GM21717 (cell line): Measurements from ENCODE around the gene CRTC1.

Experiments
- ATAC-seq: cut with Tn5 transposase; IDR thresholded peaks from one replicate; pipeline ENCODE4 v1.9.1; 2021; ENCODE audit warnings: mild to moderate bottlenecking, moderate library complexity; ENCODE audit not compliant: unreplicated experiment

CRTC1 gene

DNA sequence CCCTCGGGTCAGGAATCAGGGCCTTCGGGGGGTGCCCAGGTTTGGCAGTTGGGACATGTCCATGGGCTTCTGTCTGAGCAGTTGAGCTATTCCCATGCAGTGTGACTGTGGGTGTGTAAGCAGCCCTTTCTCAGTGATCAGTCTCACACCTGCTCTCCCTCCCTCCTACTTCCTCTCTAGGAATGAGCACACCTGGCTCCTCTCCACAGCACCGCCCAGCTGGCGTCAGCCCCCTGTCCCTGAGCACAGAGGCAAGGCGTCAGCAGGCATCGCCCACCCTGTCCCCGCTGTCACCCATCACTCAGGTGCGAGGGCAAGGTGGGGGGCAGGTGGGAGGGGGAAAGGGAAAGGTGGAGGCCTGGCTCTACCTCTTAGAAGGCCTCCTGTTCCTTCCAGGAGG, 81.7 kb downstream of the CRTC1 start:
- ATAC-seq = no peak

DNA sequence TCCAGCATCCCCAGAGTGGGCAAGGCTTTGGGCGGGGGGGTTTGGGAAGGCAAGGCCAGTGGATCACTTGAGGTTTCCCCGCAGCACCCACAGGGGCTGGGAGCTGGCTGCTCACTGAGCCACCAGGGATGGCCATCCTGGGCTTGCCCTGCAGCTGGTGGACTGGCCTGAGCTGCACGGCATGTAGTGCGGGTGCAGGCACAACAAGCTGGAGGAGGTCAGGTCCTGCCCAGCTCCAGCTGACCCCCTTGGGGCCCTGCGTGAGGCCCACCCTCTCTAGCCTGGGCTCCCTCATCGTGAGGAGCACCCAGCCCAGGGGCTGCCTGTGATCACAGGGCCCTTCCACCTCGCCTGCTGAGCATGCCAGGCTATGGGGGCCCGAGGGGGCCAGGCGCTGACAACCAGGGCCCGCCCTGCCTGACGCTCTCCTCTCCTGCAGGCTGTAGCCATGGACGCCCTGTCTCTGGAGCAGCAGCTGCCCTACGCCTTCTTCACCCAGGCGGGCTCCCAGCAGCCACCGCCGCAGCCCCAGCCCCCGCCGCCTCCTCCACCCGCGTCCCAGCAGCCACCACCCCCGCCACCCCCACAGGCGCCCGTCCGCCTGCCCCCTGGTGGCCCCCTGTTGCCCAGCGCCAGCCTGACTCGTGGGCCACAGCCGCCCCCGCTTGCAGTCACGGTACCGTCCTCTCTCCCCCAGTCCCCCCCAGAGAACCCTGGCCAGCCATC, 84.7 kb downstream of the CRTC1 start:
- no peak for ATAC-seq

DNA sequence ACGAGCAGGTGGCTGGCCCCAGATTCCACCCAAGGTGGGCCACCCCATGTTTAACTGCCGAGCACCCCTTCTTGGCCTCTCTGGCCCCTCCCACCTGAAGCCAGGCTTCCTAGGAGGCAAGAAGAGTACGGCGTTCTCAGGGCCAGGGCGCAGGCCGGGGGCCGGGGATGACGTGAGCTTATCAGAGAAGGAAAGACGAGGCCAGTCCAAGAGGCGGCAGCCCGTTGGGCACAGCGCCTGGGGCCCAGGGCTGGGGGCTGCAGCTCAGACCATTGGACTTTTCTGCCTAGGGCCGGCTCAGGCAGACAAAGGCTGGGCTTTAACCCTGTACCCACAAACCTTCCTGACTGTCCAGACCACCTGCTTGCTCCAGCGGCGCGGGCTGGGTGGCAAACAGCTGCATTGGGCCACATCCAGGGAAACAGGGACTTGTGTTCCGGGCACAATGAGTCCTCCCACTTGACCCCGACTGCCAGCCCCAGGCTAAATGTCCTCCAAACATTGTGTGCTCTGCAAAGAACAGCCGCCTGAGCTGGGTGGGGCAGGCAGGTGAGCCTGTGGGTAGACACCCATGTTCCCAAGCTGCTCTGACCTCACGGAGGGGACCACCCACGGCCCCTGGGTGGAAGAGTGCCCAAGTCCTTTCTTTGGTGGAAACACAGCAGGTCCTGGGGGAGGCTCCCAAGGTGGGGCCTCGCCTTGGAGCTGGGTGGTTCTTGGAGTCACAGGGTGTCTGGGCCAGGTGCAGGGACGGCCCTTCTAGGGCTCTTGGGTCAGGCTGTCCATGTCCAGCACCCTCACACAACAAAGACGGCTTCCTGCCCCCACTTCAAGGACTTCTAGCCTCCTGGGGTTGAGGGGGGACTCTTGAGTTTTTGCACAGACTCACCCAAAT, 85.8 kb downstream of the CRTC1 start:
- no peak for ATAC-seq

DNA sequence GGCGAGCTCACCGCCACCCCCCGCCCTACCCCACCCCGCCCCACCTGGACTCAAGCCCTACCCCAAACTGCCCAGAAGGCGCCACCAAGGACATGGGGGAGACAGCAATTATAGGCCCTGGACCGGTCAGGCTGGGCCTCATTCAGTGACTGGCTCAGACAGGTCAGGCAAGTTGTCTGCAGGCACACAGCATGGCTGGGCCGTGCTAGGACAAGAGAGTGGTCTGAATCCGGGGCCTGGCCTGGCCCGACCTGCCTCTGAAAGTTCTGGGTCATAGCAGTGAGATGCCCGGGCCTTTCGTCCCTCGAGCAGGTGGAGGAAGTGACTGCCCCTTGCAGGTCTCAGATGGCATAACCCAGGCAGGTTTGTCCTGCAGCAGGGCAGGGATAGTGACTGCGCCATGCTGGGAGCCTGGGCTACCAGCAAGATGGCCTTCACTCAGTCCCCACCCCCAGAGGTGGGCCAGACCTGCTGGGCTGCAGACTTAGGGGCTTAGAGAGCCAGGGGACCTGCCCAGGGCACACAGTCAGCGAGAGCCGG, 86.6 kb downstream of the CRTC1 start:
- no peak for ATAC-seq

DNA sequence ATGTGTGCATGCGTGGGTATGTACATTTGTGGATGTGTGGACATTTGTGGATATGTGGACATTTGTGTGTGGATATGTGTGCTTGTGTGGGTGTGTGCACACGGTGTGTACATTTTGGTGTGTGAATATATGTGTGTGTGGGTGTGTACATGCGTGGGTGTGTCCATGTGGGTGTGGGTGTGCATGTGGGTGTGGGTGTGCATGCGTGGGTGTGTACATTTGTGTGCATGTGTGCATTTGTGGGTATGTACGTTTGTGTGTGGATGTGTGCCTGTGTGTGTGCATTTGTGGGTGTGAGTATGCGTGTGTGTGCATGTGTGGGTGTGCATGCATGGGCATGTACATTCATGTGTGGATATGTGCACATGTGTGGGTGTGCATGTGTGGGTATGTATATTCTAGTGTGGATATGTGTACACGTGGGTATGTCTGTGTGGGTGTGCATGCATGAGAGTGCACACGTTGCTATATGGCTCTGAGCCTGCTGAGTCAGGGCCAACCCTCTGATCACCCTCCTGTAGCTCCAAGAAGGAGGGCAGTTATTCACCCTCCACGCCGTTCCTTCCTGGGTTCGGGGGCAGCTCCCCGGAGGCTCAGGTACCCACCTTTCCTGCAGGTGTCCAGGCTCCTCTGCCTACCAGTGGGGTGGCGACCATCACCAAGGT, 87.3 kb downstream of the CRTC1 start:
- ATAC-seq = no peak

DNA sequence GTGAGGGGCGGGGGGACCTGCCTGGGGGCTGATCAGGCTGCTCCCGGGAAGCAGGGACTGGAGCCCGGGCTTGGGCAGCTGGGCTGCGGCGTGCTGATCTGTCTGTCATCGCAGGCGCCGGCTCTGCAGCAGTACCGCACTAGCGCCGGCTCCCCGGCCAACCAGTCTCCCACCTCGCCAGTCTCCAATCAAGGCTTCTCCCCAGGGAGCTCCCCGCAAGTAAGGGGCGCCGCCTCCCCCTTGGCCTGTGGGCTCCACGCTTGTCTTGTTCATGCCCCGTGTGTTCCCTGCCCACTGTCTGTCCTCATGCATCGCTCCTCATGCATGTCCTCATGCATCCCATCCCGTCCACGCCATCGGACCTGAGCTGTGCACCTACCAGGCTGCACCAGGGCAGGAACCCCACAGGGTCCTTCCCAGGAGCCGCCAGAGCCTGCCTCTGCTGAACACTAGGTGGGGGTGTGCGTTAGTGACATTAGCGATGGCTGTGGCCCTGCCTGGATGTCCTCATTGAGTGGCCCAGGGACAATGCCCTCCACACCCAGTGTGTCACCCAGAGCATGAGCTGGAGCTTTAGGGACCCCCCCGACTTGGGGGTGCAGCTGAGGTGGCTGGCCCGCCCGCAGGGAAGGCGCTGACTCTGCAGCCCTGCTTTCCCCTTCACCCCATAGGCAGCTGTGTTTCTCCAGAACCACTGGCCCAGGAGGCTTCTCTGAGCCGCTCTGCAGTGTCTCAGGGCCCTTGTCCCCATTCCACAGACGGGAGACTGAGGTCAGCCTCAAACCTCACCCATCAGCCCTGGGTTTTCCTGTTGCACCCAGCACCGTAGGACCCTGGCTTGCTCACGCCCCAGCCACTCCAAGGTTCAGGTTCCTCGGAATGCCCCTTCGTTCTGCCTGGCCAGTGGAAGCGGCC, 88.1 kb downstream of the CRTC1 start:
- ATAC-seq = no peak

DNA sequence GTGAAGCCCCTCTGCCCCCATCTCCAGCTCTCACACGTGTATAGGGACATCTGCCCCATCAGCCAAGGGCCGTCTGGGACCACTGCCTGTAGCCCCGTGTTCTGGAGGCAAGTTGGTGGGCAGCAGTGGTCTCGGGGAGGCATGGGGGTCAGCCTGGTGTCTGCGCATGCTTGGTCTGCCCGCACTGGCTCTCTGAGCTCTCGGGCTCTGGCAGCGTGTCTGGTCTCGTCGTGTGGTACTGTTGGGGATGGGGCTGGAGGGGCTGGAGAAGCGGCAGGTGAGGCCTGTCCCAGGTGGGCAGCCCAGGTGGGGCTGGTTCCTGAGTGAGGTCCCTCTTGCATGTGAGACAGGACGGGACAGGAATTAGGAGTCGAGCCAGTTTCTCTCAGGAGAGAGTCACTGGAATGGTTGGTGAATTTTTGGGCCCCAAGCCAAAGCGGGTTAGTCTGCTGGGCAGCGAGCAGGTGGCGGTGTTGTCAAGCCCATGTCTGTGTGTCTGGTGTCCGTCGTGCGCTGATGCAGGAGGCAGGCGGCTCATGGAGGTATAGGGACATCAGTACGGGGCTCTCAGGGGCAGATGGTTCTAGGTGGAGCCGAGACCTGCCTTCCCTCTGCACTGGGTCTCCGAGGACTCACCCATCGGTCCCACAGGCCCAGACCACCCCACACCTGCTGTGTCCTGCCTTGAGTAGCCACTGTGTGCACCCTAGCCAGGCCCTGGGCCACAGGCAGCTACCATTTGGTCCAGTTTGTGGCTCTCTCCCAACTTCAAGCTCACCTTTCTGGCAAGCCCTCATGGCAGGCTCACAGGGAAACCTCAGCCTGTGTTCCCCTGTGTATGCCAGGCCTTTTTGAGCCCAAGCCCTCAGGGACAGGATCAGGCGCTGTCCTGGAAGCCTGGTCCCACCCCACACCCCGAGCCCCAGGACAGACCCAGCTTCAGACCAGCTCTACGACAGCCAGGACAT, 89.4 kb downstream of the CRTC1 start:
- ATAC-seq = no peak

DNA sequence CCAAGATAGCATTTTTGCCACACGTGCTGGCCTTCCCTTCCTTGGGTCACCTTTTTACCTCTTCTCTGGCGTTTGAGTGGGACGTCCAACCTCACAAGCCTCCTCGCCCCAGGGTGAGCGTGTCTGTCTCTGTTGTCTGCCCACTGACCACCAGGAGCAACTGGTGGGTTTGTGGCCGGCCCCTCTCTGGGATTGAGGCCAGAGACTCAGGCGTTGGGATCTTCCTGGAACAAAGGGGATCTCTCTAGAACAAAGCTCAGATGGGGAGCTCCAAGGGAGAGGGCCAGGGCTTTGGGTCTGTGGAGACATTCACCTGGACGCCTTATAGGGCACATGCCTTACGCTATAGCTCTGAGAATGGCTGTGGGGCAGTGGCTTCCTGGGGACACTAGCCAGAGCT, 90.2 kb downstream of the CRTC1 start:
- ATAC-seq = no peak

DNA sequence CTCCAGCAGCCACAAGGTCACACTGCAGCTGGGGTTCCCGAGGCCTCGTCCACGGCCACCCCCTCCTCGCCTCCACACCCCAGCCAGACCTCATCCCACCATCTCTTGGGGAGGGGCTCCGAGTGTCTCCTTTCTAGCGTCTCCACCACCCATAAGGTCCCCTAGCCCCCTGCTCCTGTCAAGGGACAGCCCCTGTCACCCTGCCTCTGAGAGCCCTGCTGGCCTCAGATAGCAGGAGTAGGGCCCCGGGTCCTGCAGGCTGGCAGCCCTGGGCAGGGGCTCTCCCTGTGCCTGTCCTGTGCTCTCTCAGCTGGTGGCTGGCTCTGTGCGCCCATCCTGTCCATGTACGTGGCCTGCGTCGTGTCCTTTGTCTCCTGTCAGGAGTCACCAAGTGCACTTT, 90.6 kb downstream of the CRTC1 start:
- no peak for ATAC-seq

DNA sequence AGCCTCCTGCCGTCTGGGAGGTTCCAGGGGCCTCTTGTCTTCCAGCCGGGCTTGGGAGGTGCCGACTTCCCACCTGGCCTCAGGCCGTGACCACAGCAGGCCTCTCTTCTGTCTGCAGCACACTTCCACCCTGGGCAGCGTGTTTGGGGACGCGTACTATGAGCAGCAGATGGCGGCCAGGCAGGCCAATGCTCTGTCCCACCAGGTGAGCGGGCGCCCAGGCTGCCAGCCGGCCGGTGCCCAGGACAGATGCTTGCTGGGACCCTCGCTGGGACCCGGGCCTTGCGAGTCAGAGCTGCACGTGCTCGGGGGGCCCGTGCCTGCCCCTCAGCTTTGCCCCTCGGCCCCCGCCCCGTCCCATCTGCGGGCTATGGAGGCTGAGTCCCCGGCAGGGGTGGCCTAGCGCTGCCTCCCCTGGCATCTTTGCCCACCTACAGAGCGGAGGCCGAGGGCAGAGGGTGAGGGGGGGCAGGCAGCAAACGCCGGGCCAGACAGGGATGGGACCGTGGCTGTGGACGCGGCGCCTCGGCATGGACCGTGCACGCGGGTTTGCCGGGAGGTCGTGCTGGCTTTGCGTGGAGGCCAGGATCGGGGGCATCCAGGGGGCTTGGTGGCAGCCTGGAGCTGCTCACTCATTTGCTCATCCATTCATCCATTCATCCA, 91.4 kb downstream of the CRTC1 start:
- no peak for ATAC-seq

DNA sequence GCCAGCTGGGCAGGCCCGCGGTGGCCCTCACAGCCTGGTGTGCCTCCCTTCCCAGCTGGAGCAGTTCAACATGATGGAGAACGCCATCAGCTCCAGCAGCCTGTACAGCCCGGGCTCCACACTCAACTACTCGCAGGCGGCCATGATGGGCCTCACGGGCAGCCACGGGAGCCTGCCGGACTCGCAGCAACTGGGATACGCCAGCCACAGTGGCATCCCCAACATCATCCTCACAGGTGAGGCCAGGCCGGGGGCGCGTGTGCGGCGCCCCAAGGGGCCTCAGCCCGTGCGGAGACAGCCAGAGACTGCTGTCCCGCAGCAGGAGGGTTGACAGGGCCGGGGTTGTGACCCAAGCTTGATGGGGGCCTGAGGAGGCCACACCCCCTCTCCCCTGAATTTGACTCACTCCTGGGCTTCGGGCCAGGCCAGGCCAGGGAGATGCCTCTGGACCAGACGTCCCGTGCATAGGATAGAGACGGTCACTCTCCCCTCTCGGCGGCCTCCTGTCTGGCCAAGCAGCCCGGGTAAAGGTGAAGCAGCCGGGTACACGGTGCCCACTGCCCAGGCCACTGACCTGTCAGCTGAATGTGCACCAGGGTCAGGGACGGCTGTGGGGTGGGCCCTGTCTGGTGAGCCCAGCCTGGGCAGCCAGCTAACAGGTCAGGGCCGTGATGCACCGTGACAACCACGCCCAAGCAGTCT, 92.3 kb downstream of the CRTC1 start:
- no peak for ATAC-seq

DNA sequence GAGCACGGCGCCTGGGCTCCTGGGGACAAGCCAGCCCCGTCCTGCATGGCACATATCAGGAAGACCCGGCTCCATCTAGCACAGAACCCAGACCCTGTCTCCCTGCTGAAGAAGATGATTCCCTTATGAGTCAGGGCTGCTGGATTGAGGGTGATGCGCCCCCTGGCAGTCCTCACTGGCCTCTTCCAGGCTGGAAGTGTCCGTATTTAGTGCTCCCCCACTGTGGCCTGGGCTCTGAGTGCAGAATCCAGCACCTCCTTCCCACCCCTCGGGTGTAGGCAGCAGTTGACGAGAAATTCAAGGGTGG, 92.8 kb downstream of the CRTC1 start:
- no peak for ATAC-seq

DNA sequence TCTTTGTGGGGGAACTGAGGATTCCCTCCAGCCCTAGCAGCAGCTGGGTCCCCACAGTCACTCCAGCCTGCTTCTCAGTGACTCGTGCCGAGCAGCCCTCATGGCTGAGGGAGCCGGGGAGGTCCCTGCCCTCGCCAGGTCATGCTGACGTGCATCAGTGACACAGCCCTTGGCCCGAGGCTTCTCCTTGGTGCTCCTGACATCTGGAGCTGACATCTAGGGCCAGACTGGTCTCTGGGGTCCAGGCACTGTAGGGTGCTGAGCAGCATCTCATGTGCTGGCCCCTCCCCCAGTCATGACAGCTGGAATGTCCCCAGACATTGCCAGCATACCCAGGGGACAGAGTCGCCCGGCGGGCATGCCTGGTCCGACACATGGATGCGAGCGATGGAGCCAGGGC, 93.3 kb downstream of the CRTC1 start:
- ATAC-seq = no peak

DNA sequence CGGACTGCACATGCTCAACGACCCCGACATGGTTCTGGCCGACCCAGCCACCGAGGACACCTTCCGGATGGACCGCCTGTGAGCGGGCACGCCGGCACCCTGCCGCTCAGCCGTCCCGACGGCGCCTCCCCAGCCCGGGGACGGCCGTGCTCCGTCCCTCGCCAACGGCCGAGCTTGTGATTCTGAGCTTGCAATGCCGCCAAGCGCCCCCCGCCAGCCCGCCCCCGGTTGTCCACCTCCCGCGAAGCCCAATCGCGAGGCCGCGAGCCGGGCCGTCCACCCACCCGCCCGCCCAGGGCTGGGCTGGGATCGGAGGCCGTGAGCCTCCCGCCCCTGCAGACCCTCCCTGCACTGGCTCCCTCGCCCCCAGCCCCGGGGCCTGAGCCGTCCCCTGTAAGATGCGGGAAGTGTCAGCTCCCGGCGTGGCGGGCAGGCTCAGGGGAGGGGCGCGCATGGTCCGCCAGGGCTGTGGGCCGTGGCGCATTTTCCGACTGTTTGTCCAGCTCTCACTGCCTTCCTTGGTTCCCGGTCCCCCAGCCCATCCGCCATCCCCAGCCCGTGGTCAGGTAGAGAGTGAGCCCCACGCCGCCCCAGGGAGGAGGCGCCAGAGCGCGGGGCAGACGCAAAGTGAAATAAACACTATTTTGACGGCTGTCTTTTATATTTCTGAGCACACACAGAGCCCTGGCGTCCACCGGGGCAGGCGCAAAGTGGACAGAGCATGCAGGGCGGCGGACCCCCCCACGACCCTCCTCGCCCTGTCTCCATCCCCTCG, 94.0 kb downstream of the CRTC1 start:
- ATAC-seq = no peak

DNA sequence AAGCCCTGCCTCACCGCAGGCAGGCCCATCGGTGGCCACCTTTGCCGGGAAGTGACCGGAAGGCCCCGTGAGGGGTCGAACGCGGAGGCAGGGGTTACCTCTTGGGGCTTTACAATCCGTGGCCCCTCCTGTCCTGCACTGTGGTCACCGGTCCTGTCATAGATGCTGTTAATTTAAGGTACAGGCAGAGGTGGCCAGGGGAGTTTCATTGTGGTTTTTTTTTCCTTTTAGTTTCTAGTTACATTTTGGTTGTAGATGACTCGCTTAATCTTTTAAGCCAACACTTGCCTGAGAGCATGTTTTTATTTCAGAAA, 94.6 kb downstream of the CRTC1 start:
- no peak for ATAC-seq

DNA sequence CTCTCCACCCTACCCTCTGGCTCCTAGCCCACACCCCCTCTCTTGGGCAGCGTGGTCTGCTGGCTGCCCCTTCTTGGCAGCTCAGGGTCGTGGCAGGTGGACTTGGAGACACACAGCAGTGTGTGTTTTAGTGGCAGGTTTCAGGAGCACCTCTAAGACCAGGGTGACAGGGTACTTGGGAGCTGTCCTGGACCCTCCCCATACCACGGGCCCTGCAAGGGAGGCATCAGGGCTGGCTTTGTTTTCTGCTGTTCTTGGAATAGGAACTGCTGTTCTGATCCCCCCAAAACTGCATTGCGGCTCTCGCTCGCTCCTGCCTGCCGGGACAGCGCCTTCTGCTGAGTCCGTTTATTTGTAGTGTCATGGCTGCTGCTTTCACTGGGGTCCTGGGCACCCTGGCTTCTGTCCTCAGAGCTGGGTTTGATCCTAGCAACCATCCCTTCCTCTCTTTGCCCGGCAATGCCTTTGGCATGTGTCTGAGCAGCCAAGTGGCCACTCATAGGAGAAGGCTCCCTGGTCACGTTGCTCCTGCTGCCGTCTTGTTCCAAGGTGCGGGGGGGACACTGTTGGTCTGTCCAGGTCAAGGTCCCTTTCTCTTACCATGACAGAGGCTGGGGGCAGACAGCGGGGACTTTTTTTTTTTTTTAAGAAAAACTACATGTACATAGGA, 95.5 kb downstream of the CRTC1 start:
- ATAC-seq = no peak

DNA sequence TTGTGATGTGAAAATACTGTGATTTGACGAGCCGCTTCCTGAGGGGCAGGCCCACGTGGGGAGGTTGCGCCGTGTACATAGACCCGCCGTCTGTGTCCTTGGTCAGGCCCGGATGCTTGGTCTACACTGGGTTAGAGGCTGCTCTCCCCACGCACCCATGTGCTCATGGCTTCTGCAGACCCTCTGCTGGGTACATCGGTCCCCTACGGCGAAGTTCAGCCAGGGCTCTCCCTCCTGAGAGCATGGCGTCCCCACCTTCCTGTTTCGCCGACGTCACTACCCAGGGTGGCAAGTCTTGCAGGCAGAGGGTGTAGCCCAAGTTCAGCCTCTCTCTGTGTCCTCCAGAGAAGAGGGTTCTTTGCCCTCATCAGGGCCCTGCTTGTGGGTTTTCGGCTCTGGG, 96.6 kb downstream of the CRTC1 start:
- ATAC-seq = no peak
